LNCAP (cell line): ENCODE results near the gene HBM.

Experiments used
- TF ChIP-seq, protein P1 (sequence below): fragments of 450-650 bp; IDR thresholded peaks from 2 replicates; pipeline ENCODE4 v1.5.1; 2017; ENCODE audit warnings: mild to moderate bottlenecking

Gene HBM, protein sequence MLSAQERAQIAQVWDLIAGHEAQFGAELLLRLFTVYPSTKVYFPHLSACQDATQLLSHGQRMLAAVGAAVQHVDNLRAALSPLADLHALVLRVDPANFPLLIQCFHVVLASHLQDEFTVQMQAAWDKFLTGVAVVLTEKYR

DNA sequence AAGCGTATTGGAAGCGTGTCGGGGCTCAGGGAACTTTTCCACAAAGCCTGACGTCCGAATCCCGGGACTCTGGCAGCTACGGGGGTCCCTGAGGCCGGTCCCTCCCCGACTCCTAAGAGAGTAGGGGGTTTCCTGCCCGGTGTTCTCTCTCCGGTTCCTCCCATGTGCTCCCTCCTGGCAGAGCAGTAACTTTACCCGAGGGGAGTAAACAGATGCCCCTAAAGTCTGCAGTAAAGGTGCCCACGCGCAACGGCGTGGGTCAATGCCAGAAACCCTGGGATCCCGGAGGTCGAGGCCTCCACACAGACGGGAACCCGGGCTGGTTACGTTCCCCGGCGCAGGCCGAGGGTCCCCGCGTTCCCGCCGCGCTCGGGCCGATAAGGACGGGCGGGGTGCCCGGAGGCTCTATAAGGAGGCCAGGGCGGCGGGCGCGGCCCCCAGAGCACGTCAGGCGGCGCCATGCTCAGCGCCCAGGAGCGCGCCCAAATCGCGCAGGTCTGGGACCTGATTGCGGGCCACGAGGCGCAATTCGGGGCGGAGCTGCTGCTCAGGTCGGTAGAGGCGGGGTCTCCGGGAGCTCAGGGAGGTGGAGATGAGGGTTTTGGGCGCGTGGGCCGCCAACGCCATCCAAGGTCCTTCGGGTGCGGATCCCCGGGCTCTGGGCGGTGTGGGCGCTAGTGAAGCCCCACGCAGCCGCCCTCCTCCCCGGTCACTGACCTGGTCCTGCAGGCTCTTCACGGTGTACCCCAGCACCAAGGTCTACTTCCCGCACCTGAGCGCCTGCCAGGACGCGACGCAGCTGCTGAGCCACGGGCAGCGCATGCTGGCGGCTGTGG lies at the start of gene HBM:
Gene HBM (plus strand): TSS at position 440 of the 836 bp plus-strand sequence. CDS start 20 bp downstream, at position 460.
- TF ChIP-seq, protein P1, sequence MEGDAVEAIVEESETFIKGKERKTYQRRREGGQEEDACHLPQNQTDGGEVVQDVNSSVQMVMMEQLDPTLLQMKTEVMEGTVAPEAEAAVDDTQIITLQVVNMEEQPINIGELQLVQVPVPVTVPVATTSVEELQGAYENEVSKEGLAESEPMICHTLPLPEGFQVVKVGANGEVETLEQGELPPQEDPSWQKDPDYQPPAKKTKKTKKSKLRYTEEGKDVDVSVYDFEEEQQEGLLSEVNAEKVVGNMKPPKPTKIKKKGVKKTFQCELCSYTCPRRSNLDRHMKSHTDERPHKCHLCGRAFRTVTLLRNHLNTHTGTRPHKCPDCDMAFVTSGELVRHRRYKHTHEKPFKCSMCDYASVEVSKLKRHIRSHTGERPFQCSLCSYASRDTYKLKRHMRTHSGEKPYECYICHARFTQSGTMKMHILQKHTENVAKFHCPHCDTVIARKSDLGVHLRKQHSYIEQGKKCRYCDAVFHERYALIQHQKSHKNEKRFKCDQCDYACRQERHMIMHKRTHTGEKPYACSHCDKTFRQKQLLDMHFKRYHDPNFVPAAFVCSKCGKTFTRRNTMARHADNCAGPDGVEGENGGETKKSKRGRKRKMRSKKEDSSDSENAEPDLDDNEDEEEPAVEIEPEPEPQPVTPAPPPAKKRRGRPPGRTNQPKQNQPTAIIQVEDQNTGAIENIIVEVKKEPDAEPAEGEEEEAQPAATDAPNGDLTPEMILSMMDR = no peak

DNA sequence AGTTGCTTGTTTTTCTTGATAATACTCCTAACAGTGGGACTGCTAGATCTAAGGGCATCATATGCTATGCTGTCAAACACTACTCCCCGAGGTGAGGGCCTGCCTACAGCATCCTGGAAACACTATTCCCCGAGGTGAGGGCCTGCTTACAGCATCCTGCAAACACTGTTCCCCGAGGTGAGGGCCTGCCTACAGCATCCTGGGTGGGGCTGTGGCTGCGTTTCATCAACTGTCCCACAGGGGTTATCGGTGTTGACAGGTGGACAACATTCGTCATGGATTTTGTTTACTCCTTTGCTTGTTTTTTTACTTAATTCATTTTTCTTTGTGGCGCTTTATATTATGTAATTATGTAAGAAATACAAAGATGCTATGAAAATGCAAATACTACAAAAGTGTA lies 49.8 kb upstream of the HBM start:
- TF ChIP-seq, protein P1 = no peak

DNA sequence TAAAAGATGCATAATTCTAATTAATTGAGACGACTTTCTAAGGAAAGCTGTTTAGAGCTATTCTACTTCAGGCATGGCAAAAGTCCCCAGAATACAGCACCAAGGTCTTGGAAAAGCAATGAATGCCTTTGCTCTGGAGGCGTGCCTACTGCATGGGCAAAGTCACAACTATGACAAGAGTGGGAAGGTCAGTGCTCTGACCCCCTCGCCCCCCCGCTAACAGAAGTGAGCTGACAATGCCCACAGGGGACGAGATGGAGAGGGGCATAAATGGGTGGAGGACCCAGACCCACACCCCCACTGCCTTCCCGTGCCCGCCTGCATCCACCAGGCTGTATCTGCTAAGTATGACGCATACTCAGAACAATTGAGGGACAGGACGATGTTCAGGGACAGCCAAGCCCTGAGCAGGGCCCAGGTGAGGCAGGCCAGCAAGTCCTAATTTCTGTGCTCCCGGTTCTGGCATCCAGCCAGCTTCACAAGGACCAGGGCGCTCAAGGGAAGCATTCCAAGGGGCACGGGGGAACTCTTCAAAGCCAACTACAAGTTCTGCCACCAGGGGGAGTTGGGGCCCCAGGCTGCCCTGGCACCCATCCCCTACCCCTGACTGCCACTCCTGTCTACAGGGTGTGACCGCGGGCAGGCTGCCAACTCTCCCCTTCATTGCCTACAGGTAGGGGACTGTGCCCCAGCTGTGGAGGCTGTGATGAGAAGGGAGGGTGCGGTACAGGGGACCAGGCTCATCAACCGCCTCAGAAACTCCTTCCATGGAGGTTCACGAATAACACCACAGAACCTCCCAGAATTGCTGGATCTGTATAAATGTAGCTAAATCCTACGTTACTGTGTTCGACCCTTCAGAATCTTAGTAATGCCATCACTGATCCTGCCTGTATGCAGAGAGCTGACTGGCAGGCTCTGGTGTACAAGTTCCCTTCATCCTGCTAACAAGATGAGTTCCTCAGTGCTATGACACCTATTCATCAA lies 48.1 kb upstream of the HBM start:
- TF ChIP-seq, protein P1 = peak; percentile 76

DNA sequence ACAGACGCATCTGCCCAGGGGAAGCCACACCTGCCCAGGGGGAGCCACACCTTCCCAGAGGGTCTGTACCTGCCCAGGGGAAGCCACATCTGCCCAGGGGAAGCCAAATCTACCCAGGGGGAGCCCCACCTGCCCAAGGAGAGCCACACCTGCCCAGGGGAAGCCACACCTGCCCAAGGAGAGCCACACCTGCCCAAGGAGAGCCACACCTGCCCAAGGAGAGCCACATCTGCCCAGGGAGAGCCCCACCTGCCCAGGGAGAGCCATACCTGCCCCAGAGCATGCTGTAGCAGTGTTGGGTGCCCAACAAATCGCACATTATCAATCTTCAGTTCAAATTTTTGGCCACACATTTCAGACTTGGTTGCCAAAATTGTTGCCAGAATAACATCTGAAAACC lies 46.9 kb upstream of the HBM start:
- TF ChIP-seq, protein P1 = no peak

DNA sequence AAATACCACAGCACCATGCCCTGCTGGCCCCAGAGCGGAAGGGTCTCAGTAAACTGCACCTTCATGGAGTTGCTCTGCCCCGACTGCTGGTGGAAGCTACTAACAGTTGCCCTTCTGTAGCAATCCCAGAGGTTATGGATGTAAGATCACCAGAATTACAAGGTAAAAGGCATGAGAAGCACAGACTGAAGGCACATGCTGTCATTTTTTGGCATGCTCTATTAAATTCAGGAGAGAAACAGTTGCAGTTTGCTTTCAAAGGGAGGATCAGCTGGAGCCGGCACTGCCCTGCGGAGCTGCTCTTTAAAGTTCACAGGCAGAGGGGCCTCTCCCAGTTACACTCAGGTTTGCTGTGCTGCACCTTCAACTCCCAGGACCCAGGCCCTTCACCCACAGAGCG lies 46.5 kb upstream of the HBM start:
- TF ChIP-seq, protein P1 = no peak

DNA sequence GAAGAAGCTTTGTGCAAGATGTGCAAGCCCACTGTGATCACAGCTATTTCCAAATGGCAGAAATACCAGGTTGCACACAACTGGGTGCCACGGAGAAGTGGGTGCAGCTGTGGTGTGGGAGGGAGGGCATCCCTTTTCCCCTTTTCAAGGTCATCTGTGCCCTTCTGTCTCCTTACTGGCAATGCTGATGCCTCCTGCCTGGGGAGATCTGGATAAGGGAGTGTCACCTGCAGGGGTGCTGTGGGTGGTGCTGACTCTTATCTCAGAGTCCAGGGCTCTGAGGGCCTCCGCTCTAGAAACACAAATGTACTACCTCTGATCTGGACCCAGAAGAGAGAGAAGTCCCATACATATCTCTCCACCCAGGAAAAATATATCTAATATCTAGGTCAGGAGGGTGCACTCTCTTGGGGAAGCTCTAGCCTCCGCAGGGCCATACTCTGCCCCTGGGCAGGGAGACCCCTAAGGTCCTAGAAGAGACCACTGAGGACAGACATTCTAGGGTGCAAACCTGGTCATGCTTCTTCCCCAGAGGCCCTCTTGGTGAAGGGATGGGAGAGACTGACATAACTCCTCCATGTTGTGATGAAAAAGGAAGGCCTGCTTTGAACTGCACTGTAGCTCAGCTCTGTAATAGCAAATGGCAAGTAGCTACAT lies 45.8 kb upstream of the HBM start:
- TF ChIP-seq, protein P1 = no peak

DNA sequence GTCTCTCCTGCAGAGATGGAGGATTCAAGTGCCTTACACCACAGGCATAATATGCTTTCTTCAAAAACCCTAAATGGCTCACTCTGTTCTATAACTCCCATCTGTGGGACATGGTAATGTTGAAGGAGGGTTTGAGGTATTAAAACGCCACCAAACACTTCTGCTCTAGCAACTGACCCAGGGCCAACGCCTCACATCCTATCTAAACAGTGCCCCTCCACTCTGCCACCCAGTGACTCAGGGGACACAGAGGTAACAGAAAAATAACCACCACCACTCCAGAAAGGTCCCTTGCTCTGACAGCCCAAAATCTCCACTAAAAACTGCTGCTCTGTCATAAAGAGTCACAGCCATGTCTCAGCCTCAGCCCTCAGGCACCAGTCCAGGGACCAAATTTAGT lies 45.0 kb upstream of the HBM start:
- TF ChIP-seq, protein P1 = no peak
